Neural progenitor cell (in vitro differentiated cells): ENCODE data around the gene ATG13. TPM values are rescaled to one million over a fixed set of nuclear protein-coding genes. Genes with fewer than 3 reads are reported as not detected.

Experiments
- DNase-seq: peaks from one replicate; pipeline ENCODE4 v3.0.0-alpha.2; 2016; ENCODE audit warnings: low spot score
- H2AFZ ChIP-seq: fragments of 200-600 bp; sonication (generic); replicated peaks from 2 replicates; pipeline ENCODE4 v1.6.1; 2016; ENCODE audit warnings: antibody characterized with exemption
- H3F3A ChIP-seq: fragments of 200-600 bp; sonication (generic); 2 replicates; pipeline ENCODE4 v1.6.1; 2016; ENCODE audit warnings: antibody characterized with exemption, low read depth
- H3K27ac ChIP-seq: fragments of 200-600 bp; sonication (generic); 2 replicates; pipeline ENCODE4 v1.5.1; 2016; ENCODE audit warnings: mild to moderate bottlenecking
- H3K27me3 ChIP-seq: fragments of 200-600 bp; sonication (generic); 2 replicates; pipeline ENCODE4 v1.6.1; 2016; ENCODE audit warnings: mild to moderate bottlenecking, moderate library complexity
- H3K36me3 ChIP-seq: fragments of 200-600 bp; sonication (generic); 2 replicates; pipeline ENCODE4 v1.5.1; 2016
- H3K4me1 ChIP-seq: fragments of 200-600 bp; sonication (generic); 2 replicates; pipeline ENCODE4 v1.6.1; 2016; ENCODE audit warnings: mixed run types
- H3K4me2 ChIP-seq: fragments of 200-600 bp; sonication (generic); 2 replicates; pipeline ENCODE4 v1.6.1; 2016
- H3K4me3 ChIP-seq: fragments of 200-600 bp; sonication (generic); 2 replicates; pipeline ENCODE4 v1.5.1; 2016
- H3K79me2 ChIP-seq: fragments of 200-600 bp; sonication (generic); 2 replicates; pipeline ENCODE4 v1.6.1; 2016; ENCODE audit warnings: low read depth
- H3K9ac ChIP-seq: fragments of 200-600 bp; sonication (generic); 2 replicates; pipeline ENCODE4 v1.6.1; 2016
- H3K9me3 ChIP-seq: fragments of 200-600 bp; sonication (generic); 2 replicates; pipeline ENCODE4 v1.5.1; 2016; ENCODE audit warnings: low read depth
- H4K20me1 ChIP-seq: fragments of 200-600 bp; sonication (generic); 2 replicates; pipeline ENCODE4 v1.6.1; 2016; ENCODE audit warnings: low read depth
- H3K27ac Mint-ChIP-seq: 3 replicates; pipeline ENCODE4 v1.8.0; 2021; ENCODE audit warnings: mixed read lengths
- H3K27me3 Mint-ChIP-seq: 2 replicates; pipeline ENCODE4 v1.8.0; 2022; ENCODE audit warnings: low read depth, mild to moderate bottlenecking, inconsistent platforms, moderate library complexity, mixed read lengths; ENCODE audit not compliant: insufficient read depth
- H3K36me3 Mint-ChIP-seq: 3 replicates; pipeline ENCODE4 v1.8.0; 2021; ENCODE audit warnings: mixed read lengths
- H3K4me1 Mint-ChIP-seq: 3 replicates; pipeline ENCODE4 v1.8.0; 2021; ENCODE audit warnings: mixed read lengths
- H3K4me3 Mint-ChIP-seq: 3 replicates; pipeline ENCODE4 v1.8.0; 2021; ENCODE audit warnings: mild to moderate bottlenecking, moderate library complexity, mixed read lengths
- H3K9me3 Mint-ChIP-seq: 3 replicates; pipeline ENCODE4 v1.8.0; 2020; ENCODE audit warnings: mixed read lengths
- EZH2 ChIP-seq: fragments of 200-600 bp; sonication (generic); IDR thresholded peaks from 2 replicates; pipeline ENCODE4 v1.6.1; 2017; ENCODE audit warnings: antibody characterized with exemption, mild to moderate bottlenecking, moderate library complexity
- EZH2phosphoT487 ChIP-seq: fragments of 200-600 bp; sonication (generic); IDR thresholded peaks from 2 replicates; pipeline ENCODE4 v1.6.1; 2017; ENCODE audit warnings: antibody characterized with exemption
- total RNA-seq: library from RNA; depleted of rRNA; stranded (reverse); fragments of >200 nt; gene quantifications from 2 replicates; pipeline ENCODE4 v1.2.3, GENCODE V29; 2015; ENCODE audit warnings: low replicate concordance
- TF ChIP-seq, protein P1 (sequence below): fragments of 200-600 bp; sonication (generic); IDR thresholded peaks from 2 replicates; pipeline ENCODE4 v1.5.1; 2017; ENCODE audit warnings: antibody characterized with exemption, mild to moderate bottlenecking

The ATG13 gene
- total RNA-seq, 1 donor from 2014 or later, result 75.4 TPM

DNA sequence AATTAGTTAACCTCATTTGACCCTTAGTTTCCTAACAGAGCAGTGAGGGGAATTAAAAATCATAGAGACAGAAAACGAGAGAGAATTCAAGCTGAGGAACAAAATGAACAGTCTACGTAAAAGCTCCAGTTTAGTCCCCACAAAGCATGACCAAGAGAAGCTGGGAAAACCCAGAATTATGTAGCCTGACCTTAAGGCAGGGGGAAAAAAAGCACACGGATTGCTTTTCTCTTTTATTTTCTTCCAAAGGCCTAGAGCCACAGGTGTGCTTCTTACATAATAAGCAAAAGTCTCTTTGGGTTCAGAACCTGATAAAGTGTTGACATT is 23.0 kb upstream of the ATG13 start:
- H3F3A ChIP-seq, result peaks cover 6% of the 10 kb centered on the region
- DNase-seq, result no peak
- H3K9ac ChIP-seq, result no peak overlapping the region
- TF ChIP-seq, protein P1, sequence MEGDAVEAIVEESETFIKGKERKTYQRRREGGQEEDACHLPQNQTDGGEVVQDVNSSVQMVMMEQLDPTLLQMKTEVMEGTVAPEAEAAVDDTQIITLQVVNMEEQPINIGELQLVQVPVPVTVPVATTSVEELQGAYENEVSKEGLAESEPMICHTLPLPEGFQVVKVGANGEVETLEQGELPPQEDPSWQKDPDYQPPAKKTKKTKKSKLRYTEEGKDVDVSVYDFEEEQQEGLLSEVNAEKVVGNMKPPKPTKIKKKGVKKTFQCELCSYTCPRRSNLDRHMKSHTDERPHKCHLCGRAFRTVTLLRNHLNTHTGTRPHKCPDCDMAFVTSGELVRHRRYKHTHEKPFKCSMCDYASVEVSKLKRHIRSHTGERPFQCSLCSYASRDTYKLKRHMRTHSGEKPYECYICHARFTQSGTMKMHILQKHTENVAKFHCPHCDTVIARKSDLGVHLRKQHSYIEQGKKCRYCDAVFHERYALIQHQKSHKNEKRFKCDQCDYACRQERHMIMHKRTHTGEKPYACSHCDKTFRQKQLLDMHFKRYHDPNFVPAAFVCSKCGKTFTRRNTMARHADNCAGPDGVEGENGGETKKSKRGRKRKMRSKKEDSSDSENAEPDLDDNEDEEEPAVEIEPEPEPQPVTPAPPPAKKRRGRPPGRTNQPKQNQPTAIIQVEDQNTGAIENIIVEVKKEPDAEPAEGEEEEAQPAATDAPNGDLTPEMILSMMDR, result no peak
- H4K20me1 ChIP-seq, result peaks cover 36% of the 10 kb centered on the region
- H3K79me2 ChIP-seq, result peaks cover 45% of the 10 kb centered on the region
- Mint-ChIP-seq H3K36me3 (peaks cover 2% of the 10 kb centered on the region), H3K4me1 (peaks cover 25% of the 10 kb centered on the region), H3K4me3 (peak overlapping the region; percentile 98), H3K9me3 (no peaks in the 10 kb centered on the region), H3K27ac (peak overlapping the region; percentile 64), H3K27me3 (peaks cover 5% of the 10 kb centered on the region)
- peak overlapping the region; percentile 77 for H3K27ac ChIP-seq
- H3K27me3 ChIP-seq, result no peaks in the 10 kb centered on the region
- peak overlapping the region; percentile 95 for H2AFZ ChIP-seq
- H3K4me2 ChIP-seq, result peak overlapping the region; percentile 89
- no peaks in the 10 kb centered on the region for H3K9me3 ChIP-seq
- H3K4me3 ChIP-seq, result peak overlapping the region; percentile 97
- no peaks in the 10 kb centered on the region for H3K36me3 ChIP-seq
- H3K4me1 ChIP-seq, result peaks cover 11% of the 10 kb centered on the region

DNA sequence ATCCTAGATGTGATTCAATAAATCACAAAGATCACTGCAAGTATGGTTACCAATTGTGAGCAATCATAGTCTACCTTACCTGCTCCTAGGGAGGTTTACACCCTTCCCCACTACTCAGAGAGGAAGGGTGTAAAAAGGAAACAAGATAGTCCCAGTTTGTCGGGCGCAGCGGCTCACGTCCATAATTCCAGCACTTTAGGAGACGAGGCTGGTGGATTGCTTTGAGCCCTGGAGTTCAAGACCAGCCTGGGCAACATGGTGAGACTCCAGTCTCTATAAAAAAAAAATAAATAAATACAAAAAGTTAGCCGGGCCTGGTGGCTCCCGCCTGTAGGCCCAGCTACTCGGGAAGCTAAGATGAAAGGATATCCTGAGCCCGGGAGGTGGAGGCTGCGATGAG is 22.6 kb upstream of the ATG13 start:
- Histone ChIP-seq H3K4me1 (peaks cover 11% of the 10 kb centered on the region), H3K27ac (no peak overlapping the region), H3K79me2 (peaks cover 40% of the 10 kb centered on the region), H3K9me3 (no peaks in the 10 kb centered on the region), H3K9ac (no peak overlapping the region), H3K27me3 (no peaks in the 10 kb centered on the region), H3K36me3 (no peaks in the 10 kb centered on the region), H3K4me3 (no peak overlapping the region), H4K20me1 (peaks cover 33% of the 10 kb centered on the region), H3F3A (peaks cover 6% of the 10 kb centered on the region), H2AFZ (peak overlapping the region; percentile 95), H3K4me2 (peak overlapping the region; percentile 89)
- peaks cover 2% of the 10 kb centered on the region for H3K36me3 Mint-ChIP-seq
- peaks cover 25% of the 10 kb centered on the region for H3K4me1 Mint-ChIP-seq
- no peak overlapping the region for H3K27ac Mint-ChIP-seq
- H3K4me3 Mint-ChIP-seq, result peak overlapping the region; percentile 98
- TF ChIP-seq, protein P1, result no peak
- TF ChIP-seq EZH2phosphoT487 (no peak), EZH2 (no peak)
- no peak for DNase-seq
- no peaks in the 10 kb centered on the region for H3K9me3 Mint-ChIP-seq
- peaks cover 5% of the 10 kb centered on the region for H3K27me3 Mint-ChIP-seq

DNA sequence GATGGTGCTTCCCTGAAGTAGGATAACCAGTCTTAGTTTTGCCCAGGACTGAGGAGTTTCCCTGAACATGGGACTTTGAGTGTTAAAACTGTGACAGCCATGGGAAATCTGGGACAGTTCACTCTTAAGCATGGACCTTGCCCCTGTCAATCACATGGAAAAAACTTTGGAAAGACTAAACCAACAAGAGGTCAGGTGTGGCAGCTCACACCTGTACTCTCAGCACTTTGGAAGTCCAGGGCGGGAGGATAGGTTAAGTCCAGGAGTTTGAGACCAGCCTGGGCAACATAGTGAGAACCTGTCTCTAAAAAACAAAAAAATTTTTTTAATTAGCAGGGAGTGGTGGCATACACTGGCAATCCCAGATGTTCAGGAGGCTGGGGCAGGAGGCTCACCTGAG is 20.2 kb upstream of the ATG13 start:
- no peak overlapping the region for H3K27ac ChIP-seq
- H3K9ac ChIP-seq, result no peak overlapping the region
- no peak overlapping the region for H2AFZ ChIP-seq
- H3K36me3 ChIP-seq, result no peaks in the 10 kb centered on the region
- peaks cover 5% of the 10 kb centered on the region for H3K27me3 Mint-ChIP-seq
- TF ChIP-seq EZH2 (no peak), EZH2phosphoT487 (no peak)
- TF ChIP-seq, protein P1, result no peak
- no peak overlapping the region for H3K4me2 ChIP-seq
- H3K36me3 Mint-ChIP-seq, result no peaks in the 10 kb centered on the region
- DNase-seq, result no peak
- peaks cover 6% of the 10 kb centered on the region for H3F3A ChIP-seq
- H3K4me3 ChIP-seq, result no peak overlapping the region
- H3K9me3 ChIP-seq, result no peaks in the 10 kb centered on the region
- H3K4me3 Mint-ChIP-seq, result no peak overlapping the region
- H4K20me1 ChIP-seq, result peaks cover 16% of the 10 kb centered on the region
- H3K79me2 ChIP-seq, result peaks cover 16% of the 10 kb centered on the region
- H3K27ac Mint-ChIP-seq, result no peak overlapping the region
- H3K9me3 Mint-ChIP-seq, result no peaks in the 10 kb centered on the region
- no peaks in the 10 kb centered on the region for H3K27me3 ChIP-seq
- peaks cover 9% of the 10 kb centered on the region for H3K4me1 ChIP-seq
- peaks cover 18% of the 10 kb centered on the region for H3K4me1 Mint-ChIP-seq
